Mucosa of descending colon (tissue), 3 donors: ENCODE measurements around the gene DOCK1. TPM values are rescaled to one million over a fixed set of nuclear protein-coding genes. Genes with fewer than 3 reads are reported as not detected.
A peak's percentile ranks its signal among the peaks of the same experiment; 100 is the strongest.

Source experiments
- ATAC-seq: fragments of 200-7000 bp; cut with Tn5 transposase; one replicate; pipeline ENCODE4 v1.9.1; 2020; ENCODE audit warnings: mild to moderate bottlenecking, moderate library complexity
- DNase-seq, 3 donors: peaks; one replicate each; pipeline ENCODE4 v3.0.0-alpha.2; 2020
- H3K36me3 ChIP-seq: fragments of 200-600 bp; one replicate; pipeline ENCODE4 v1.8.0; 2021; ENCODE audit warnings: low read depth, mild to moderate bottlenecking
- H3K4me1 ChIP-seq: fragments of 200-600 bp; one replicate; pipeline ENCODE4 v1.8.0; 2021; ENCODE audit warnings: low read depth, mild to moderate bottlenecking
- H3K4me3 ChIP-seq: fragments of 200-600 bp; one replicate; pipeline ENCODE4 v1.8.0; 2021; ENCODE audit warnings: mild to moderate bottlenecking
- H3K9me3 ChIP-seq: fragments of 200-600 bp; one replicate; pipeline ENCODE4 v1.8.0; 2021; ENCODE audit warnings: mild to moderate bottlenecking
- CTCF ChIP-seq: fragments of 200-600 bp; IDR thresholded peaks from one replicate; pipeline ENCODE4 v1.8.0; 2022; ENCODE audit warnings: antibody characterized with exemption, mild to moderate bottlenecking
- intact Hi-C, 2 donors: fragments of 100-400 bp; cut with DNase I in 1 of 2; cut with micrococcal nuclease in 1 of 2; formaldehyde crosslinking; loops; one replicate each; pipeline versions ENCODE4 v1.11.0 to v1.11.1; 2022; cut with DNase I, micrococcal nuclease
- total RNA-seq, 3 donors: library from RNA; stranded (reverse); fragmentation: NEBNext Ultra II Directional in 2 of 3; extraction: Animal tissue kit (Norgen Biotek cat#: 25700) in 2 of 3; gene quantifications; one replicate each; pipeline versions ENCODE4 v1.2.1 to v1.2.4, GENCODE V29; 2021 to 2023
- donor health status: DM: no; HTN: no; CAD: no; lungs with moderate emphysema.
- donor health status: DM: no; HTN: no; CAD: no.
- donor health status: DM: no; HTN: yes; CAD: no.

The DOCK1 gene
- total RNA-seq, 3 donors from 2014 or later, result 56.5 to 103 (median 74.1) TPM

GRCh38 chr10:127227027-127227426 lies 321.8 kb downstream of the DOCK1 start:
- no peaks in the 10 kb centered on the region for H3K9me3 ChIP-seq
- intact Hi-C loops, result no loop called here
- no peak for TF ChIP-seq CTCF
- H3K36me3 ChIP-seq, result no peaks in the 10 kb centered on the region
- ATAC-seq (no peak), DNase-seq (no peak)
- no peak overlapping the region for H3K4me3 ChIP-seq
- no peaks in the 10 kb centered on the region for H3K4me1 ChIP-seq

GRCh38 chr10:127227663-127228062 lies 322.4 kb downstream of the DOCK1 start:
- Histone ChIP-seq H3K4me1 (no peaks in the 10 kb centered on the region), H3K4me3 (no peak overlapping the region), H3K9me3 (no peaks in the 10 kb centered on the region), H3K36me3 (no peaks in the 10 kb centered on the region)
- DNase-seq, result no peak
- intact Hi-C loops, result no loop called here
- no peak for TF ChIP-seq CTCF
- ATAC-seq, result peak; percentile 51

- H3K9me3 ChIP-seq, result no peaks in the 10 kb centered on the region
- no peaks in the 10 kb centered on the region for H3K4me1 ChIP-seq
- no peaks in the 10 kb centered on the region for H3K36me3 ChIP-seq
- H3K4me3 ChIP-seq, result no peak overlapping the region
- DNase-seq (no peak), ATAC-seq (no peak)
- intact Hi-C loops, result no loop called here
- no peak for TF ChIP-seq CTCF
These were observed 323.1 kb downstream of the DOCK1 start for GRCh38 chr10:127228195-127228787.

- Histone ChIP-seq H3K4me1 (no peaks in the 10 kb centered on the region), H3K36me3 (no peaks in the 10 kb centered on the region), H3K4me3 (no peak overlapping the region), H3K9me3 (no peaks in the 10 kb centered on the region)
- no peak for ATAC-seq
- TF ChIP-seq CTCF, result no peak
- DNase-seq, result no peak
- intact Hi-C loops, result no loop called here
These were observed 329.1 kb downstream of the DOCK1 start for GRCh38 chr10:127234306-127234800.

GRCh38 chr10:127236266-127236665 lies 331.0 kb downstream of the DOCK1 start:
- Histone ChIP-seq H3K9me3 (no peaks in the 10 kb centered on the region), H3K36me3 (no peaks in the 10 kb centered on the region), H3K4me1 (no peaks in the 10 kb centered on the region), H3K4me3 (no peak overlapping the region)
- ATAC-seq (no peak), DNase-seq (no peak)
- TF ChIP-seq CTCF, result no peak
- intact Hi-C loops, result no loop called here

GRCh38 chr10:127242914-127243313 lies 337.7 kb downstream of the DOCK1 start:
- intact Hi-C loops, result no loop called here
- no peaks in the 10 kb centered on the region for H3K36me3 ChIP-seq
- no peak for DNase-seq
- no peak overlapping the region for H3K4me3 ChIP-seq
- TF ChIP-seq CTCF, result no peak
- H3K4me1 ChIP-seq, result no peaks in the 10 kb centered on the region
- ATAC-seq, result no peak
- H3K9me3 ChIP-seq, result no peaks in the 10 kb centered on the region
